ENCODE results near the gene DNAH2. TPM values are rescaled to one million over a fixed set of nuclear protein-coding genes. Genes with fewer than 3 reads are reported as not detected.

The DNAH2 gene
- polyA plus RNA-seq, 2 of the 4 experiments (the other 2 are of a cell fraction): 0.01 to 0.08 TPM

DNA sequence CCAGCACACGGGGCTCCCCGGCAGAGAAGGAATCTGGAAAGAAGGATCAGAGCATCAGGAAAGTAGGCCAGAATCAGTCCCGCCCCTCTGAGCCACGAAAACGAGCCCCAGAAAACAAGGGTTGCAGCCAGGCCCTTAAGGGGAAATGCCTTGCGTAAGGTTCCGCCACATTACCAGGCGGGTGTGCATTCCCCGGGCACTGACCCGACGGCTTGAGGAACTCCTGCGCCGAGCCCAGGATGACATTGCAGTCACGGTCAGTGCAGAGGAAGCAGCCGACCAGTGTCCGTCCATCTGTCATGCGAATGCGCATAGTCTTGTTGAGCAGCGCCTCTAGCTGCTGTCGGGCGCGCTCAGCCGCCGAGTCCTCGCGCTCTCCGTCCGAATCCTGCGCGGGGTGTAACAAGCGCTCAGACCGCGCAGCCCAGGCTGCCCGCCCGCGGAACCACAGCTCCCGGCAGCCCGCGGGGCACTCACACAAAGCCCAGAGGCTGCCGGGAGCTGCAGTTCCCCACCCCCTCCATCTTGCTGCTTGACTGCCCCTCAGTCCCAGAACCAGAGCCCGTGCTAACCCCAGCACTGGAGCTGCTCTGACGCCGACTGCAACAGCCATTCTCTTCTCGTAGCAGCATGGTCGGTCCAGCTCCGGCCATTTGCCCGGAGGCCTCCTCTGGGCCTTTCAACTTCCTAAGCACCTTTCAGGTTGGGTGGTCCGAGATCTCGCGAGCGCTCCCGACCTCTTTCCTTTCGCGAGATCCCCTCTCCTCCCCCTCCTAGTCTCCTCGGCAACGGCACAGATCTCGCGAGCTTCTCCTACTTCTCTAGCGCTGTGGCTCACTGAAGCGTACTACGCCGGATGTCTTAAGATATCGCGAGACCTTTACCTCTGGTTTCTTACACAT lies 139.5 kb downstream of the DNAH2 start, which contains the start of gene NAA38:
NAA38 (minus strand) TSS at position 749 of the 902 bp plus-strand sequence; CDS start at position 653, 96 bp downstream.
- H3K9me3 ChIP-seq: no peaks in the 10 kb centered on the region
- FAIRE-seq (peak; percentile 100), ATAC-seq (peak; percentile 74 to 88), DNase-seq (ENCODE audit: low read depth in 1 of 2, low spot score in 1 of 2) (peak; percentile 95 to 100)
- ChIA-PET POLR2A (interaction anchor here (0.5 to 2.7 kb wide), 39 partner anchors 9 to 373 kb away, joined by 3 to 65 read pairs (median 5); partner anchors contain the start of genes CHD3, CNTROB, KDM6B and MPDU1), CTCF (interaction anchor here (0.5 to 2.9 kb wide), 35 partner anchors 12 to 674 kb away, joined by 3 to 48 read pairs (median 4); partner anchors contain the start of genes KDM6B and WRAP53)
- WGBS (ENCODE audit: missing lambda C conversion rate): under 1% methylated on average over 43 of the region's 64 CpGs
- H3K4me1 ChIP-seq: peaks cover 23% of the 10 kb centered on the region
- peak within 1 kb of the TSS; percentile 99 for H3K4me2 ChIP-seq
- peak within 1 kb of the TSS; percentile 69 for H3K4me3 ChIP-seq
- H3K27ac ChIP-seq: peak within 1 kb of the TSS; percentile 91 to 98
- TF ChIP-seq KDM5A (IDR thresholded peaks at IDR 0.05): no peak; the same call in 1 of the 2 replicates
- TF ChIP-seq MYC (IDR thresholded peaks at IDR 0.05; ENCODE audit: borderline replicate concordance, low read length): peak; percentile 71; the same call in 1 of the 2 replicates
- TF ChIP-seq, protein P1, sequence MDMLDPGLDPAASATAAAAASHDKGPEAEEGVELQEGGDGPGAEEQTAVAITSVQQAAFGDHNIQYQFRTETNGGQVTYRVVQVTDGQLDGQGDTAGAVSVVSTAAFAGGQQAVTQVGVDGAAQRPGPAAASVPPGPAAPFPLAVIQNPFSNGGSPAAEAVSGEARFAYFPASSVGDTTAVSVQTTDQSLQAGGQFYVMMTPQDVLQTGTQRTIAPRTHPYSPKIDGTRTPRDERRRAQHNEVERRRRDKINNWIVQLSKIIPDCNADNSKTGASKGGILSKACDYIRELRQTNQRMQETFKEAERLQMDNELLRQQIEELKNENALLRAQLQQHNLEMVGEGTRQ (IDR thresholded peaks at IDR 0.05): no peak; the same call in 1 of the 2 replicates
- peak; percentile 75; the same call in 1 of the 2 replicates for TF ChIP-seq HOXA7 (CRISPR knock-in tag; IDR thresholded peaks at IDR 0.05)
- TF ChIP-seq JUN (IDR thresholded peaks at IDR 0.05): peak in 1 of 2 experiments; percentile 56; a peak in 3 of 5 replicates
- no peak for TF ChIP-seq MAZ (IDR thresholded peaks at IDR 0.05; ENCODE audit: borderline replicate concordance, low read depth, low read length)
- TF ChIP-seq SMC3 (IDR thresholded peaks at IDR 0.05): no peak; the same call in 2 of the 3 replicates
- no peak for TF ChIP-seq HOXB13 (CRISPR knock-in tag; IDR thresholded peaks at IDR 0.05; ENCODE audit: low read depth)
- TF ChIP-seq TP53 (CRISPR knock-in tag; IDR thresholded peaks at IDR 0.05): no peak
- TF ChIP-seq CBX2 (IDR thresholded peaks at IDR 0.05; ENCODE audit: borderline replicate concordance, low read depth): no peak
- TF ChIP-seq ZNF302 (CRISPR knock-in tag; IDR thresholded peaks at IDR 0.05): no peak
- TF ChIP-seq CHD2 (IDR thresholded peaks at IDR 0.05; ENCODE audit: low read length, partially characterized antibody): peak; percentile 99
- TF ChIP-seq FOSL2 (IDR thresholded peaks at IDR 0.05): no peak
- peak; percentile 8; the same call in 1 of the 2 replicates for TF ChIP-seq FOSL2 (CRISPR knock-in tag; IDR thresholded peaks at IDR 0.05)
- TF ChIP-seq RFX5 (IDR thresholded peaks at IDR 0.05): no peak
- no peak for TF ChIP-seq ZSCAN20 (CRISPR knock-in tag; IDR thresholded peaks at IDR 0.05)
- TF ChIP-seq, protein P2, sequence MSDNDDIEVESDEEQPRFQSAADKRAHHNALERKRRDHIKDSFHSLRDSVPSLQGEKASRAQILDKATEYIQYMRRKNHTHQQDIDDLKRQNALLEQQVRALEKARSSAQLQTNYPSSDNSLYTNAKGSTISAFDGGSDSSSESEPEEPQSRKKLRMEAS (IDR thresholded peaks at IDR 0.05): peak; percentile 84
- peak; percentile 68; the same call in 1 of the 2 replicates for TF ChIP-seq FOSB (CRISPR knock-in tag; IDR thresholded peaks at IDR 0.05)
- TF ChIP-seq, protein P3, sequence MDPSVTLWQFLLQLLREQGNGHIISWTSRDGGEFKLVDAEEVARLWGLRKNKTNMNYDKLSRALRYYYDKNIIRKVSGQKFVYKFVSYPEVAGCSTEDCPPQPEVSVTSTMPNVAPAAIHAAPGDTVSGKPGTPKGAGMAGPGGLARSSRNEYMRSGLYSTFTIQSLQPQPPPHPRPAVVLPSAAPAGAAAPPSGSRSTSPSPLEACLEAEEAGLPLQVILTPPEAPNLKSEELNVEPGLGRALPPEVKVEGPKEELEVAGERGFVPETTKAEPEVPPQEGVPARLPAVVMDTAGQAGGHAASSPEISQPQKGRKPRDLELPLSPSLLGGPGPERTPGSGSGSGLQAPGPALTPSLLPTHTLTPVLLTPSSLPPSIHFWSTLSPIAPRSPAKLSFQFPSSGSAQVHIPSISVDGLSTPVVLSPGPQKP (IDR thresholded peaks at IDR 0.05; ENCODE audit: low read depth, low read length): no peak
- no peak for TF ChIP-seq ZC3H11A (IDR thresholded peaks at IDR 0.05)
- TF ChIP-seq GATA3 (IDR thresholded peaks at IDR 0.05; ENCODE audit: borderline replicate concordance): no peak; the same call in 1 of the 2 replicates
- TF ChIP-seq CEBPB (IDR thresholded peaks at IDR 0.05): peak in 1 of 2 experiments; percentile 38; a peak in 1 of 4 replicates
- no peak for TF ChIP-seq RCOR1 (IDR thresholded peaks at IDR 0.05; ENCODE audit: low read depth, low read length)
- TF ChIP-seq BHLHE40 (IDR thresholded peaks at IDR 0.05; ENCODE audit: low read depth, low read length): no peak
- no peak for TF ChIP-seq MAFK (IDR thresholded peaks at IDR 0.05; ENCODE audit: partially characterized antibody)
- no peak for TF ChIP-seq CHD4 (IDR thresholded peaks at IDR 0.05; ENCODE audit: borderline replicate concordance)
- no peak for TF ChIP-seq HEYL (CRISPR knock-in tag; IDR thresholded peaks at IDR 0.05)
- TF ChIP-seq KDM1A (IDR thresholded peaks at IDR 0.05; ENCODE audit: low read depth): no peak
- TF ChIP-seq EHF (CRISPR knock-in tag; IDR thresholded peaks at IDR 0.05): no peak
- TF ChIP-seq, protein P4, sequence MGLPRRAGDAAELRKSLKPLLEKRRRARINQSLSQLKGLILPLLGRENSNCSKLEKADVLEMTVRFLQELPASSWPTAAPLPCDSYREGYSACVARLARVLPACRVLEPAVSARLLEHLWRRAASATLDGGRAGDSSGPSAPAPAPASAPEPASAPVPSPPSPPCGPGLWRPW (IDR thresholded peaks at IDR 0.05): no peak
- peak; percentile 74; the same call in 1 of the 2 replicates for TF ChIP-seq HOXB5 (CRISPR knock-in tag; IDR thresholded peaks at IDR 0.05)
- TF ChIP-seq RARB (CRISPR knock-in tag; IDR thresholded peaks at IDR 0.05): no peak
- TF ChIP-seq SREBF2 (IDR thresholded peaks at IDR 0.05): no peak
- no peak for TF ChIP-seq JUNB (IDR thresholded peaks at IDR 0.05)
- peak; percentile 77; the same call in 1 of the 2 replicates for TF ChIP-seq PHF8 (IDR thresholded peaks at IDR 0.05; ENCODE audit: borderline replicate concordance, low read depth)
- TF ChIP-seq FOXS1 (CRISPR knock-in tag; IDR thresholded peaks at IDR 0.05): no peak
- peak; percentile 32 to 56; a peak in 3 of 5 replicates for TF ChIP-seq RAD21 (conservative IDR thresholded peaks at IDR 0.05 in 1 of 2, IDR thresholded peaks at IDR 0.05 in 1 of 2)
- 0 out of 2 replicates have a peak, but pooled peaks have one; percentile 34 for TF ChIP-seq NFE2L2 (conservative IDR thresholded peaks at IDR 0.05; ENCODE audit: low read length)
- TF ChIP-seq ESRRA (IDR thresholded peaks at IDR 0.05; ENCODE audit: borderline replicate concordance, low read length): no peak

Measured in A549 (cell line).